Prostate gland (tissue), 2 donors: ENCODE results near the gene MAP3K8.

ENCODE experiments used
- POLR2AphosphoS5 ChIP-seq: sonication (generic); formaldehyde crosslinking; IDR thresholded peaks from one replicate; pipeline ENCODE4 v1.6.1; 2017; ENCODE audit warnings: antibody characterized with exemption
- TF ChIP-seq, protein P1 (sequence below), 4 experiments: fragments of 200-600 bp in 2 of 4; fragments of 450-650 bp in 2 of 4; sonication (generic) in 2 of 4; IDR thresholded peaks; 1 replicate in 3 of 4; 2 replicates in 1 of 4; pipeline ENCODE4 v1.5.1; 2016 to 2019; ENCODE audit warnings: antibody characterized with exemption in 4 of 4, mild to moderate bottlenecking in 2 of 4, moderate library complexity in 2 of 4

DNA sequence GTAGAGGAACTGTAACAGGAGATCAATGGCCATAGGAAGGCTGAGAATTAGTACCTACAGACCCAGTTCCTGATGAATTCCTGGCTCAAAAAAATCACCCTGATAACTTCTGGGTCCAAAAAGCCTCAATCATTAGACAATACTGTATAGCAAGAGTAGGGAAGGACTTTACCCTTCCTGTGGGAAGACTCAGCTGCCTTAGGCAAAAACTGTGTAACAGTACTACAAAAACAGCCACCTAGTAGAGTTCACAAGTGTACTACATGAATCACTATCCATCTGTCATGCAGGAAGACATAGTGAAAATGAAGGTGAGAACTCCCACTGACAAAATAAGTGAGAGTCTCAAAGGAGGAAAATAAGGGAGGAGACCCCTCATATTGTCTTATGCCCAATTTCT lies 47.6 kb downstream of the MAP3K8 start:
- TF ChIP-seq POLR2AphosphoS5: no peak
- TF ChIP-seq, protein P1, sequence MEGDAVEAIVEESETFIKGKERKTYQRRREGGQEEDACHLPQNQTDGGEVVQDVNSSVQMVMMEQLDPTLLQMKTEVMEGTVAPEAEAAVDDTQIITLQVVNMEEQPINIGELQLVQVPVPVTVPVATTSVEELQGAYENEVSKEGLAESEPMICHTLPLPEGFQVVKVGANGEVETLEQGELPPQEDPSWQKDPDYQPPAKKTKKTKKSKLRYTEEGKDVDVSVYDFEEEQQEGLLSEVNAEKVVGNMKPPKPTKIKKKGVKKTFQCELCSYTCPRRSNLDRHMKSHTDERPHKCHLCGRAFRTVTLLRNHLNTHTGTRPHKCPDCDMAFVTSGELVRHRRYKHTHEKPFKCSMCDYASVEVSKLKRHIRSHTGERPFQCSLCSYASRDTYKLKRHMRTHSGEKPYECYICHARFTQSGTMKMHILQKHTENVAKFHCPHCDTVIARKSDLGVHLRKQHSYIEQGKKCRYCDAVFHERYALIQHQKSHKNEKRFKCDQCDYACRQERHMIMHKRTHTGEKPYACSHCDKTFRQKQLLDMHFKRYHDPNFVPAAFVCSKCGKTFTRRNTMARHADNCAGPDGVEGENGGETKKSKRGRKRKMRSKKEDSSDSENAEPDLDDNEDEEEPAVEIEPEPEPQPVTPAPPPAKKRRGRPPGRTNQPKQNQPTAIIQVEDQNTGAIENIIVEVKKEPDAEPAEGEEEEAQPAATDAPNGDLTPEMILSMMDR (IDR thresholded peaks at IDR 0.05): no peak
